ENCODE data around the gene TCOF1. TPM values are rescaled to one million over a fixed set of nuclear protein-coding genes. Genes with fewer than 3 reads are reported as not detected.
A peak's percentile ranks its signal among the peaks of the same experiment; 100 is the strongest.

TCOF1 gene
- total RNA-seq, 6 donors from 2014 or later: 21.7 to 71.2 (median 30.4) TPM

- DNase-seq (peak in 1 of 2 donors; percentile 96), ATAC-seq (ENCODE audit: low FRiP score in 2 of 2) (peak; percentile 93 to 95)
- 18 to 22% methylated on average over 13 of the region's 13 CpGs for WGBS, 2 donors
- no peaks in the 10 kb centered on the region for H3K27me3 ChIP-seq
- peaks cover 0 to 12% (median 5%) of the 10 kb centered on the region in 4 donors for H3K4me1 ChIP-seq
- no peak overlapping the region for H3K27ac ChIP-seq
- TF ChIP-seq EP300 (IDR thresholded peaks at IDR 0.05) (no peak), CTCF (IDR thresholded peaks at IDR 0.05) (peak; percentile 63 to 91 (median 88))
- peaks cover 0 to 2% (median 0%) of the 10 kb centered on the region in 4 donors for H3K36me3 ChIP-seq
- no peak overlapping the region for H3K4me3 ChIP-seq
- H3K9me3 ChIP-seq: no peaks in the 10 kb centered on the region
Observed at GRCh38 chr5:150436141-150436680, 78.7 kb downstream of the TCOF1 start.

GRCh38 chr5:150438873-150439546, 81.5 kb downstream of the TCOF1 start:
- DNase-seq (no peak), ATAC-seq (ENCODE audit: low FRiP score in 2 of 2) (peak in 1 of 2 donors; percentile 56)
- 37 to 54% methylated on average over 4 of the region's 4 CpGs for WGBS, 2 donors
- H3K4me1 ChIP-seq: peaks cover 0 to 6% (median 5%) of the 10 kb centered on the region in 4 donors
- H3K27me3 ChIP-seq: no peaks in the 10 kb centered on the region
- H3K36me3 ChIP-seq: peaks cover 3 to 24% (median 14%) of the 10 kb centered on the region in 4 donors
- H3K4me3 ChIP-seq: no peak overlapping the region
- H3K9me3 ChIP-seq: no peaks in the 10 kb centered on the region
- no peak overlapping the region for H3K27ac ChIP-seq
- TF ChIP-seq POLR2A (IDR thresholded peaks at IDR 0.05) (no peak), EP300 (IDR thresholded peaks at IDR 0.05) (no peak), CTCF (IDR thresholded peaks at IDR 0.05) (peak; percentile 10 to 52 (median 34))

GRCh38 chr5:150440948-150441812, 83.7 kb downstream of the TCOF1 start:
- DNase-seq (no peak), ATAC-seq (ENCODE audit: low FRiP score in 2 of 2) (no peak)
- Histone ChIP-seq H3K36me3 (peaks cover 22 to 46% (median 36%) of the 10 kb centered on the region in 4 donors), H3K27ac (no peak overlapping the region), H3K4me1 (peaks cover 0 to 3% (median under 1%) of the 10 kb centered on the region in 4 donors), H3K4me3 (no peak overlapping the region), H3K9me3 (no peaks in the 10 kb centered on the region), H3K27me3 (no peaks in the 10 kb centered on the region)
- TF ChIP-seq CTCF (IDR thresholded peaks at IDR 0.05): no peak
- TF ChIP-seq POLR2AphosphoS5 (IDR thresholded peaks at IDR 0.05): no peak
- 94 to 95% methylated on average over 12 of the region's 12 CpGs for WGBS, 2 donors

- no peak for ATAC-seq (ENCODE audit: low FRiP score in 2 of 2)
Observed at GRCh38 chr5:150441813-150442698, 84.6 kb downstream of the TCOF1 start.

More at GRCh38 chr5:150441813-150442698, 84.6 kb downstream of the TCOF1 start:
- WGBS, 2 donors: 55 to 65% methylated on average over 15 to 18 of the region's 18 CpGs
- Histone ChIP-seq H3K36me3 (peaks cover 30 to 55% (median 45%) of the 10 kb centered on the region in 4 donors), H3K27me3 (no peaks in the 10 kb centered on the region), H3K4me1 (peaks cover 0 to 5% (median 3%) of the 10 kb centered on the region in 4 donors), H3K27ac (no peak overlapping the region), H3K9me3 (no peaks in the 10 kb centered on the region), H3K4me3 (no peak overlapping the region)
- no peak for DNase-seq
- TF ChIP-seq EP300 (IDR thresholded peaks at IDR 0.05) (no peak), POLR2A (IDR thresholded peaks at IDR 0.05) (no peak), POLR2AphosphoS5 (IDR thresholded peaks at IDR 0.05) (no peak), CTCF (IDR thresholded peaks at IDR 0.05) (no peak)
